GM21367 (cell line): ENCODE results near the gene SHC3.

Experiments
- ATAC-seq: cut with Tn5 transposase; IDR thresholded peaks from one replicate; pipeline ENCODE4 v1.9.1; 2021; ENCODE audit not compliant: unreplicated experiment

The SHC3 gene

DNA sequence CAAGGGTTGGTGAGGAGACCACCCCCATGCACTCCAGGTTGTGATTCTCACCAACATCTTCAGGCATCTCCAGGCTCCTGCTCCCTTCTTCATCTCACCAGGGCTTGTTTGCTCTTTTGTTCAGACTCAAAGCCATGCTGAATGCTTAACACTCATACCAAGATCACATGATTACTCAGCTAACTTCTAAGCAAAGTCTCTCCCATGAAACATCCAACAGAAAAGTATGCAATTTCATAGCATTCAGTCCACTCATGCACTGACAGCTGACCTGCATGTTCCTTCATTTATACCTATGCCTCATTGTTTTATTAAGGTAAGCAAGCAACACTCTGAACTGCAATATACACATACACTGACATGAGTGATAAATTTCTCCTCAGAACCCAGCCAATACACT lies 69.0 kb downstream of the SHC3 start:
- no peak for ATAC-seq

DNA sequence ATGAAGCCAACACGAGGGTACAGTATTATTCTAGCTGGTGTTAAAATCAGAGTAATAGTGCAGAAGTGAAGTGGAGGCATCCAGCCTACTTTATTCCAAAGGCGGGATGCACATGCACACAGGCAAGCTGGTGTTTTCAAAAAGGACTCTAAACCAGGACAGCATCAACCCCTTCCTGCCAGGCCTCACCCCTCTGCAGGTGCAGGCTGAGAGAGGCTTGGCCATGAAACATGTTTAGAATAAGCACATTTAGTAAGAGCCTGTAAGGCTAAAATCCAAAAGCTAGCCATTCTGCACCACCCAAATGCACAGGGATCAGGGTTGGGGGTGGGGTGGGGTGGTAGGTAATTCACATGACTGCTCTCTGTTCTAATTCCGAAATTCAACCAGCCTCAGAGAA lies 71.2 kb downstream of the SHC3 start:
- no peak for ATAC-seq

DNA sequence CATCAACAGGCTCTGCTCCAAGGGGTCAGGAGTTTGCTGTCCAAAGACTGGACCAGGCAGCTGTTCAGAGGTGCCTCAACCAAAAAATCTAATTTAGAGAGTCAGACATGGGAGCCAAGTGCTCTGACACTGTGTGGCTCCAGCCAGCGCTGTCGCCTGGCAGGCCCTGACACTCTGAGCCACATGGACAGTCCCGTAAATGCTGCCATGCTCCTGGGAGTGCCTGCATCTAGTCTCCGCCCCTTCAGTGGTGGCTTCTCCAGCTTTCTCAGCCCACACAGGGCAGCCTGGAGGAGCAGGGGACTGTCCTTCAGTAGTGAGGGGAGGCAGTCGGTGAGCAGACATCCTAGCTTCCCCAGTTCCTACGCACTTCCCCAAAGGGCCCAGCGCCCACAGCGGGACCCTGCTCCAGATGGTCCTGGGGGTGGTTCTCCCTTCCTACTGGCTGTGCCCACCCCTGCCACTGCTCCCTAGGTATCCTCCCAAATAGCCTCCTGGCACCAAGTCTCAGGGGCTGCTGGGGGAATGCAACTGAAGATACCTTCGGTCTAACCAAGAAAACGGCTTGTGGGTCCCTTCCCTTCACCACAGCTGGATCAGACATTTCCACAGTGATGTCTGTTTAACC lies 72.3 kb downstream of the SHC3 start:
- no peak for ATAC-seq

DNA sequence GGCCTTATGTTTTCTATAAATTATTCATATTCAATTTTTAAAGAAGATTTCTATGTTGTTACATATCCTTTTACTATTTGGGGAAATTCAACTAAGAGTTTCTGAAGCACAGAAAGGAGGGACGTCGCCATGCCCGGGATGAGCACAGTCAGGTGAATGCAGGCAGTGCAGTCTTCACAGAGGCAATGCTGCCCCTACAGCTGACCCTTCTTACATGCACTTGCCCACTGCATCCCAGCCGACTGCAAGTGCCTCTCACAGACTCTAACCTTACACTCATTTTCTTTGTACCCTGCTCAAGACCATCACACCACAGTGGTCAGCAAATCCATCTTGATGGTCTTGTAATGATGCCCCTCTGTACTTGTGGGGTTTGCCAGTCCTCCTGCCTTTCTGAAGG lies 73.8 kb downstream of the SHC3 start:
- ATAC-seq, result no peak

DNA sequence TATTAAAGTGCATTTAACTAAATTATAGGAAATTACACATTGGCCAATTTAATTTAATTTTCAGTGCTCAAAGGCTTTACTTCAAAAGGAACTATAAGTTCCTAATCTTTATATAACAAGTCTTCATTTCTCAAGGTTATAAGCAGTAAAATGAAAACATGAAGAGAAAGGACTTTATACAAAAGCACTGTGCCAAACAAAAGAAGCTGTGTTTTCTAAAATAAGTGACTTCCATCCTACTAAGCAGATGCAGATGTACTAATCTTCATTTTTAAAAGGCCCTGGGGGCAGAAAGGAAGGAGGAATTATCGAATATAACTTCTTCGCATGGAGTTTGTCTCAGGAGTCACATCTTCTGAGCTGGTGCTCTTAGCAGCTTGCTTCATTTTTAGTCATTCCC lies 81.4 kb downstream of the SHC3 start:
- ATAC-seq, result no peak

DNA sequence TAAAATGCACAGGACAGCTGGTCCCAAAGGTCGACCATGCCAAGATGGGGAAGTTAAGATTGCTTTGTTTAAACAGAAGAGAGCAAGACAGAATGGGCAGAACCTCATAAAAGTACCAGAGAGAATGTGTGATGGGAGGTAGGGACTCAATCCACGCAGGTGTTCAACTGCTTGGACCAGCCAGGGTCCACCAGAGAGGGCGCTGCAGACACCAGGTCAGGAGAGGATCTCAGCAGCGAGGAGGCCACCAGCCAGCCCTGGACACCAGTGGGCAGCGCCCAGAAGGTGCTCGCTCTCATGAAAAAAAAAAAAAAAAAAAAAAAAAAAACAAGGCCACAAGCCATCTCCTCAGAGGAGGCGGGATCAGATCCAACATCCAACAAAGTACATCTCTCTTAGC lies 81.8 kb downstream of the SHC3 start:
- ATAC-seq, result no peak

DNA sequence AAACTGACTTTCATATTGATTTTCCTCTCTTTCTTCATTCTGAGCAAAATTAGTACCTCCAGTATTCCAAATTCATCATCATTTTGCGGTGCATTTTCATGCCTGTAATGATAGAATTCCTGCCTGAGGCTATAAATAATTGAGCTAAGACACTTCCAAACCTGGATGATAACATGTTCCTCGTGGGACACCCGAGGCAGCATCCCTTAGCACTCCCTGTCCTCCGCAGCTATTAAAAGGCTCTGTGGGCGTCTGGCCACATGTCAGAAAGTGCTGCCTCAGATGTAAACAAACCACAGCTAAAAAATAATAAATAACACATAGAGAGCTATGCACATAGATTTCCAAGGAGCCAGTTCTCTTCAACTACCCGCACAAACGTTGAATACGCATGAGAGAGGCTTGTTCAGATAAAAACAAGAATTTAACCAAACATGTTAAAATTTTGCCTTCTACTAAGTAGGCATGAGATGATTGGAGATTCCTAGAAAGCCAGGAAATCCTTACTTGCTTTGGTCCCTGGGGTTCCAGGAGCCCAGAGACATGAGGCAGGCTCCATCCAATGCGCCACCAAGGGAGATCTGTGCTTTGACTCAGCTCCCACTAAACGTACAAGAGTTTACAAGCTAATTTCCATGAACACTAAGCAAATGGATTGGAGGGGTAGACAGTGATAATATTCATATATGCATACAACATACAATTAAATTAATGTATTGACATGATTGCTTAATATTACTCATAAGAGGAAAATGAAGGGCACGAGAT lies 82.7 kb downstream of the SHC3 start:
- ATAC-seq, result no peak

DNA sequence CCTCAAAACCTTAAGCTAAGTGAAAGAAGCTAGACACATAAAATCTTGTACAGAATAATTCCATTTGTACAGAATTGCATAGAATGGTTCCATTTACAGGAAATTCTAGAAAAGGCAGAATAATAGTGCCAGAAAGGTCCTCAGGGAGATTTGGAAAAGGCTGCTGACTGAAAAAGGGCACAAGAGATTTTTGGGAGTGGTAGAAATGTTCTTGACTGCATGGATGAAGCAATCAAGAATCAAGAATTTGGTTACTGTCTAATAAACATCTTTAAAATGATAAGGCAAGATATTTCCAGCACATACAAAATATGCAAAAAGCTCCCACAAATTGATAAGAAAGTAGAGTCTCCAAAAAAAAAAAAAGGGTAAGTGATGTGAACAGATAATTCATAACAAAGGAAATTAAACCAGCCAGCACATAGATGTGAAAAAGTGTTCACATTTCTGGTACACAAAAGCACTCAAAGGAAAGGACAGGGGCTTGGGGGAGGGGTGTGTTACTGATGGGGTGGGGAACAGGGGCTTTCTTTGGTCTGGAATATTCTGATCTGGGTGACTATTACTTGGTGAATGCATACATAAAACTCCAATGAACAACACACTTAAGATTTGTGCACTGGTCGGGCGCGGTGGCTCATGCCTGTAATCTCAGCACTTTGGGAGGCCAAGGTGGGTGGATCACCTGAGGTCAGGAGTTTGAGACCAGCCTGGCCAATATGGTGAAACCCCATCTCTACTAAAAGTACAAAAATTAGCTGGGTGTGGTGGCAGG lies 85.2 kb downstream of the SHC3 start:
- no peak for ATAC-seq

DNA sequence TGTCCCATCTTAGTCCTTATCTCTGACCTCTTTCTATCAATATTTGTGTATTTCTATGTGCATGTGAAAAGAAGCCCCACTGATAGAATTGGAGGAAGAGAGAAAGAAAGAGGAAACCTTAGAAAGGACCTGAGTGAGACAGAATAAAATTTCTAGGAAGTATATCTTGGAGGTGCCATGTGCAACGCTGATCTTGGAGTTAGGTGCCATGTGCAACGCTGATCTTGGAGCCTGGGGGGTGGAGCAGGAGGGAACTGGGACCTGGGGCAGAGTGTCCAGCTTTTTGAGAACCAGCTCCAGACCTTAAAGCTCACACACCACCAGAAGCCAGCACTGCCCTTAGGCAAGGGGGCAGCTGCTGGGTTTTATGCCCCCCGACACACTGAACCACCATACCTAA lies 89.4 kb downstream of the SHC3 start:
- ATAC-seq, result no peak

DNA sequence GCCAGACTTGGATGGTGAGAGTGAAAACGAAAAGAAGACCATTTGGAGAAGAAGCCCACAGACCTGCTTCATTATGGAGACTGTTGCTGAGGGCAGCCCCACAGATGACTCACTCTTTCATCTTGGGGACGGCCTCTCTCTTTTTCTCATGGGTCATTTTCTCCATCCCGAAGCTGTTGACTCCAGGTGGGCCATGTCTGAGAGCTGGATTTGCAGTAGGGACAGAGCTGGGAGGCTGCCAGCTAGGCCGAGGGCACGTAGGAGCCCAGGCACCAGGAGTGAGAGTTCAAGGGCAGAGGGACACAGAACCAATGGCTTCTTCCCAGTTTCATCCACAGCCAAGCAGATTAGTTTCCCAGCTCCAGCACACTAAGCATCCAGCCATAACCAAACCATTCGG lies 95.0 kb downstream of the SHC3 start:
- ATAC-seq, result no peak

DNA sequence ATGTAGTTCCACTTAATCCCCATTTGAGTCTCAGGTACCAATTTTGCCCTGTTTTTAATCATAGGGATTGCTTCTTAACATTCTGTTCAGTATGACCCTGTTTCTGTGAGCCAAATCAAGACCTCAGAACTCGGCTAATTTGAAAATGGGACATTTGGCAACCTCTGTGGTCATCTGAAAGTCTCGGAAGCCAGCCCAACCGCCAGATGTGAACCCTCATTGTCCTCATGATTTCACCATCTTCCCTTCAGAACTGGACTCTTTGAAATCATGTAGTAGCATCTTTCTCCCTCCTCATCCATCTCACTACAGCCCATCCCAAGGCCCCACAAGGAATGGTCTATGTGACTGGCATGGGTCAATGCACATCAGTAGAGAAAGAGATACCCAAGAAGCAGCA lies 98.4 kb downstream of the SHC3 start:
- ATAC-seq, result no peak

DNA sequence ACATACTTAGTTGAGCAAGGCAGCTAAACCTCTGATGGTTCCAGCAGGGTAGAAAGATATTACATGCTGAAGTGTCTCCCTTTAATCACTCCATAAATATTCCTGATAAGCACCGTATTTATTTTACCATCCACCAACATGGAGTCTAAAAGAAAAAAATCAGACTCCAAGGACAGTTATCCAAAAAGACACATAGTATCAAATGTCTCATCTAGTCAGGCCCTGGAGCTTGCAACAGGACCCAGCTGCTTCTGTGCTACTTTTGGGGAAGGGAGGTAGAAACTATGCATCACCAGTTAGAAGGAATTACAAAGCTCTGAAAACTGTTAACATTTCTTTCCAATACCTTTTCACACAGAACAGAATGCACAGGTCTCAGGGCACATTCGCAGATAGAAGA lies 99.2 kb downstream of the SHC3 start:
- ATAC-seq, result no peak

DNA sequence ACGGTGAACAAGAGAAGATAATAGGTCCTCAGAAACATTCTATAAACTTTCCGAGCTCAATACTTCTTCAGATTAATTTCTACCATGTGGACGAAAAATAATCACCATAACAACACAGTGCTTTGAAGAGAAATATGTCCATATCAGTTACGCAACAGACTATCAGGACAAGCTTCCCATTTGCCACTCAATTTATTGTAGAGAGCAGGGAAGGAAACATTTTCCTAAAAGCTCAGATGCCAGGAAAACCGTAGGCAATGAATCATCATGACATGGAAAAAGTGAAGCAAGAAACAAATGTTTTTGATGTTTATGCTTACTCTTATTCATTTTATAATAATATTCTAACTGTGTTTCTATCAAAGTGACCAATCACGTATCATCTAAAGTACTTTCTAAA lies 99.8 kb downstream of the SHC3 start:
- no peak for ATAC-seq

DNA sequence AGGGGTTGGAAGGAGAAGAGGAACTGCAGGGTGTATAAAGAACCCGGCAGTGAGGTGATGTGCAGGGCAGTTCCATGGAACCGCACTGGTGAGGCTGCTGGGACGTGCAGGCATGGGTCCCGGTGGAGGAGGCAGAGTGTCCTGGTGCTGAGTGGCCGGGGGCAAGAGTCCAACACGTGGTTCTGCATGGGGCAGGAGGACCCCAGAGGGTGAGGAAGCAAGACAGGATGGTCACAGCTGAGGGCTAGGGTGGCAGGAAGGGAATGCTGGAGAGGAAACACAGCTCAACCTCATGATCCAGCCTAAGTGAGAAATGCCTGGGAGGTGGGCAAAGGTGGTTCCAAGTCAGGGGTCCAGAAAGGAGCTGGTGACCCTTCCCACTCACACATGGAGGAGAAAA lies 100.2 kb downstream of the SHC3 start:
- ATAC-seq, result no peak

DNA sequence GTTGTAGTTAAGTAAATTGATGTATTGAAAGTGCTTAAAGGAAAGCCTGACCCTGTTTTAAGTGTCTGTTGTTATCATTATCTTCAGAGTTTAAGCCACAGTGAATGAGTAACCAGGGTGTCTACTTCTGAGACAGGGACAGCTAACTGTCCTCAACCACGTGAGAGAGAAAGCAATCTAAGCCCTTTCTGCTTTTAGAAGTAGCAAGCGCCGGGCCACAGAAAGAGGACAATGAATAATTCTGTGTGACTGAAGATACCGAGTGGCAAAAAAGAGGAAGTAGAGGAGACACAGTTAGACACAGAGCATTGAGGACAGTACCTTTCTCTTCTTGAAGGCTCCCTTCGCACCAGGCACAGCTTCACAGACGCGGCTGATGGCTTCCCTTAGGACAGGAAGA lies 101.1 kb downstream of the SHC3 start:
- ATAC-seq, result no peak

DNA sequence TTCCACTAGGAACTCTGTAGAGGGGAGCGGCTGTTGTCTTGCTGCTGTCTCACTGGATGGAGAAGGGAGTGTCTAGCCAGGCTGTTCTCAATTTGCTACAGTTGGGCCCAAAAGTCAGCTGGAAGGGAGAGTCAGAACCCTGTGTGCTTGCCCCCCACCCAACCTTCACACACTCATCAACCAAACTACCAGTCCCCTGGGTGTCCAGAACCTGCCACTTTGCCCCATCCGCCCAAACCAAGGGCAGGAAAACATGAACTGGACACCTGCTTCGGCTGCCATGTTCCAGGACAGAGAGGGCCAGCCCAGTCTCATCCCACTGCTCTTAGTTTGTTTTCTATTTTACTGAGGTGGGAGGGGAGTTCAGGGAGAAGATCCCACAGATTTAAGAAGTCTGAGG lies 105.2 kb downstream of the SHC3 start:
- ATAC-seq, result no peak

DNA sequence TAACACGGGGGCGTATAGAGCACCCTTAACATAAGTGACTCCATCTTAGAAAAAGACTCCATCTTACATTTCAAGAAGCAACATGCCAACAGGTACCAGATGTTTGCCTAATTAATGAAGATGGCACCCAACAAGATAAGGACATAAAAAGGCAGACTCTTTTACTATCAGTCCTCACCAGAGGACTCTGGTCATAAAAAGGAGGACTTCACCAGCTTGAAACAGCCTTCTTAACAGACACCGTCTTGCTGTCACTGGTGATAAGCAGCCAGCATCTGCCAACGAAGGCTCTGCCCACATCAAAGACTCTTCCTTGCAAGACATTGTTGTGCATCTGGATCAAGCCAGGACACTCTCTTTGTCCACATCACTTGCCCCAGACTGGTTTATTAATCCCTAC lies 107.0 kb downstream of the SHC3 start:
- no peak for ATAC-seq

DNA sequence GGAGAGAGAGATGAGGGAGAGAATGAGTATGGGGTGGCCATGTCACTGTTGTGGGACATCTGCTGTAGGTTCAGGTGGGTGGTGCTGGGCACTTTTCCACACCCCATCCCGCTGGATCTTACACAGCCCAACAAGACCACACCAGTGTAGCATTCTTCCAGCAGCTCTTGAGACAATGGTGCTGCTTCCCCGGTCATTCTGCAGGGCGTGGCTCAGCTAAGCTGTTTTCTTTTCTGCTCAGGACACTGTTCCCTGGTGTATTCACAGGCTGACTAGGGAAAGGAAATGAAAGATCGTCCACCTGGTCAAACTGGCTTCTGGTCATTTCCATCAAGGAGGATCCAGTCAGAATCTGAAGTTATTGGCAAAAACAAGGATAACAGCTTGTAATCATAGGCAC lies 111.8 kb downstream of the SHC3 start:
- ATAC-seq, result no peak

DNA sequence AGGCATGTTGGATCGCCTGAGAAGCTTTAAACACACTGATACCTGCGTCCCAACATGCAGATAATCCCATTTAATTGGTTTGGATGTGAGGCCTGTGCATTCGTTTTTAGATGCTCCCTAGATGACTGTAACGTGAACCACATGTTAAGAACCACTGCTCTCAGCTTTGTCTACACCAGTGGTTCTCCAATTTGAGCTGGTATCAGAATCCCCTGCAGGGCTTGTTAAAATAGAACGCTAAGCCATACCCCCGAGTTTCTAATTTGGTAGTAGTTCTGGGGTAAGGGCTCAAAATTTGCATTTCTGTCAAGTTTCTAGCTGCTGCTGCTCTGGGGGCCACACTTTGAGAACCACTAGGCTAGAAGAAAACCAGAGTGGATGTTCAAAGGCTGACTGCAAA lies 112.7 kb downstream of the SHC3 start:
- ATAC-seq, result no peak

DNA sequence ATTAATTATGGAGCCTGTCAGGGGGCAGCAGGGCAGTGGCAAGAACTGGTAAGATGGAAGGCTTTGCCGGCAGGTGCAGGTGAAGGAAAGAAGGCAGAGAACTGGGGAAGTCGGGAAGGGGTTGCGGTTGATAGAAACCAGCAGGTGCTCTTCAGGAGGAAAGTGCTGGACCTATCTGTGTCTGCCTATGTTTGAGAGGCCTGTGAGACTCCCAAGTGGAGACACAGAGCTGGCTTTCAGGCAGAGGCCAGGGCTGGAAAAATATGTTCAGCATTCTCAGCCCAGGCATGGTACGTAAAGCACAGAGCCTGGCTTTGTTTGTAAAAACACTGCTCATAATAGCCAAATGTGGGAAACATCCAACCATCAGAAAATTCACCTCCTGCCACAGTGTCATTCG lies 117.8 kb downstream of the SHC3 start:
- ATAC-seq, result no peak

DNA sequence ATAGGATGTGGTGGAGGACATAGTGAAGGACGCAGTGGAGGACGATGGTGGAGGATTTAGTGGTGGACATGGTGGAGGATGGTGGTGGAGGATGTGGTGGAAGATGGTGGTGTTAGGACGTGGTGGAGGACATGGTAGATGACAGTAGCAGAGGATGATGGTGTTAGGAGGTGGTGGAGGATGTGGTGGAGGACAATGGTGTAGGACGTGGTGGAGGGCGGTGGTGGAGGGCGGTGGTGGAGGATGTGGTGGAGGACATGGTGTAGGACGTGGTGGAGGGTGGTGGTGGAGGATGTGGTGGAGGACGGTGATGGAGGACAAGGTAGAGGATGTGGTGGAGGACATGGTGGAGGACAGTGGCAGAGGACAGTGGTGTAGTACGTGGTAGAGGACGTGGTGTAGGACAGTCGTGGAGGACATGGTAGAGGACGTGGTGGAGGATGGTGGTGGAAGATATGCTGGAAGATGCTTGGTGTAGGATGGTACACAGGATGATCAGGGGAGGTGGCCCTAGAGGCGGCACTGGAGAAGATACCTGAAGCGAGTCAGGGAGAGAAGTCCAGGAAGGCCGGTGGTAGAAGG lies 118.6 kb downstream of the SHC3 start:
- ATAC-seq, result no peak

DNA sequence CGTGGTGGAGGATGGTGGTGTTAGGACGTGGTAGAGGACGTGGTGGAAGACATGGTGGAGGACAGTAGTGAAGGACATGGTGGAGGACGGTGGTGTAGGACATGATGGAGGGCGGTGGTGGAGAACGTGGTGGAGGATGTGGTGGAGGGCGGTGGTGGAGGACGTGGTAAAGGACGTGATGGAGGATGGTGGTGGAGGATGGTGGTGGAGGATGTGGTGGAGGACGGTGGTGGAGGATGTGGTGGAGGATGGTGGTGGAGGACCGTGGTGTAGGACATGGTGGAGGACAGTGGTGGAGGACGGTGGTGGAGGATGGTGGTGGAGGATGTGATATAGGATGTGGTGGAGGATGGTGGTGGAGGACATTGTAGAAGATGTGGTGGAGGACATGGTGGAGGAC lies 119.7 kb downstream of the SHC3 start:
- no peak for ATAC-seq
